ENCODE measurements around the gene CERS6. TPM values are rescaled to one million over a fixed set of nuclear protein-coding genes. Genes with fewer than 3 reads are reported as not detected.

The CERS6 gene
- total RNA-seq, 4 donors from 2014 or later: 17.6 to 31.1 (median 24.1) TPM

DNA sequence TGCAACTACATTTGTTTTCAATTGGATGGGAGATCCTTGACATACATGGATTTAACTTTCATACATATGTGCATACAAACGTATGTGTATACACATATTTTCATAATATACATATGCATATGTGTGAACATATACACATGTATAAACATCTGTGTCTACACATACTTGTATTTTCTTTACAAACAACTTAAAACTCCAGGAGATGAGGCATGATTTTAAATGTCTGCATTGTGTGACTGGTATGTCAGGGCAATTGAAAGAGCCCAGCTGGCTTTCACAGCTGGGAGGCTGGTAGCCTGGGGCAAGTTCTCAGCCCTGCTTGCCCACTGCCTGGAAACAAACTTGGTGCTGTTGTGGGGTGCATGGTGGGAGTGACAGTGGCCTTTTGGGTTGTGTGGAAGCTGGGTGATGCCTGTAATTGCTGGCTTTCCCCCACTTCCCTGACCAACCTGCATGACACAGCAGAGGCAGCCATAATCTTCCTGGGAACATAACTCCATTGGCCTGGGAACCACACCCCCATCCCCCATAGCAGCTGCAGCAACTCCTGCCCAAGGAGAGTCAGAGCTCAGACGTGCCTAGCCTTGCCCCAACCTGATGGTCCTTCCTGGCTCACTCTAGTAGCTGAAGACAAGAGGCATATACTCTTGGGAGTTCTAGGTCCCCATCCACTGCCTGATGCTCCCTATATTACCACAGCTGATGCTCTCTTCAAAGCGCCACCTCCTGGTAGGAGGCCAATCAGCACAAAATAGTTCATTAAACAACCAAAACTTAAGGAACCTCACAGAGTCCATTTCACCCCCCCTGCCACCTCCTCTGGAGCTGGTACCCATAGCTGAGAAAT lies 158.3 kb downstream of the CERS6 start:
- Histone ChIP-seq H3K4me3 (no peak overlapping the region), H3K27me3 (no peaks in the 10 kb centered on the region), H3K9me3 (no peaks in the 10 kb centered on the region), H3K27ac (no peak overlapping the region), H3K4me1 (peaks cover 0 to 26% (median 6%) of the 10 kb centered on the region in 3 donors), H3K36me3 (no peaks in the 10 kb centered on the region)
- no peak for DNase-seq
- TF ChIP-seq POLR2A (IDR thresholded peaks at IDR 0.05): no peak
- TF ChIP-seq, protein P1, sequence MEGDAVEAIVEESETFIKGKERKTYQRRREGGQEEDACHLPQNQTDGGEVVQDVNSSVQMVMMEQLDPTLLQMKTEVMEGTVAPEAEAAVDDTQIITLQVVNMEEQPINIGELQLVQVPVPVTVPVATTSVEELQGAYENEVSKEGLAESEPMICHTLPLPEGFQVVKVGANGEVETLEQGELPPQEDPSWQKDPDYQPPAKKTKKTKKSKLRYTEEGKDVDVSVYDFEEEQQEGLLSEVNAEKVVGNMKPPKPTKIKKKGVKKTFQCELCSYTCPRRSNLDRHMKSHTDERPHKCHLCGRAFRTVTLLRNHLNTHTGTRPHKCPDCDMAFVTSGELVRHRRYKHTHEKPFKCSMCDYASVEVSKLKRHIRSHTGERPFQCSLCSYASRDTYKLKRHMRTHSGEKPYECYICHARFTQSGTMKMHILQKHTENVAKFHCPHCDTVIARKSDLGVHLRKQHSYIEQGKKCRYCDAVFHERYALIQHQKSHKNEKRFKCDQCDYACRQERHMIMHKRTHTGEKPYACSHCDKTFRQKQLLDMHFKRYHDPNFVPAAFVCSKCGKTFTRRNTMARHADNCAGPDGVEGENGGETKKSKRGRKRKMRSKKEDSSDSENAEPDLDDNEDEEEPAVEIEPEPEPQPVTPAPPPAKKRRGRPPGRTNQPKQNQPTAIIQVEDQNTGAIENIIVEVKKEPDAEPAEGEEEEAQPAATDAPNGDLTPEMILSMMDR (IDR thresholded peaks at IDR 0.05): peak in 2 of 6 experiments; percentile 13 to 47
- 0% methylated on average over 1 of the region's 3 CpGs for WGBS, 2 donors
- intact Hi-C loops (cut with DNase I): no loop called here

DNA sequence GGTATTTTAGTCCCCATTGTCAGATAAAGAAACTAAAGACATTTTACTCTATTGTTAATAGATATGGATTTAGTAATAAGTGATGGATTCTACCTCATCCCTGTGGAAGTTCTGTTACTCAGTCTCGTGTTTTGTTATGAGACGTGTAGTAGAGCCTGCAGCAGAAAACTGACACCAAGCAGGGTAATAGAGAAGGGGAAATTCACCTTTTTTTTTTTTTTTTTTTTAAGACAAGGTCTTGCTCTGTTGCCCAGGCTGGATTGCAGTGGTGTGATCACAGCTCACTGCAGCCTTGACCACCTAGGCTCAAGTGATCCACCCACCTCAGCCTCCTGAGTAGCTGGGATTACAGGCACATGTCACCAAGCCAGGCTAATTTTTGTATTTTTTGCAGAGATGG lies 164.5 kb downstream of the CERS6 start:
- WGBS, 2 donors: 89 to 94% methylated on average over 2 of the region's 2 CpGs
- H3K27me3 ChIP-seq: no peaks in the 10 kb centered on the region
- intact Hi-C loops (cut with DNase I): no loop called here
- H3K4me3 ChIP-seq: no peak overlapping the region
- no peaks in the 10 kb centered on the region for H3K9me3 ChIP-seq
- TF ChIP-seq, protein P1 (IDR thresholded peaks at IDR 0.05): no peak
- TF ChIP-seq POLR2A (IDR thresholded peaks at IDR 0.05): no peak
- H3K4me1 ChIP-seq: no peaks in the 10 kb centered on the region
- H3K27ac ChIP-seq: no peak overlapping the region
- H3K36me3 ChIP-seq: no peaks in the 10 kb centered on the region
- DNase-seq: no peak

DNA sequence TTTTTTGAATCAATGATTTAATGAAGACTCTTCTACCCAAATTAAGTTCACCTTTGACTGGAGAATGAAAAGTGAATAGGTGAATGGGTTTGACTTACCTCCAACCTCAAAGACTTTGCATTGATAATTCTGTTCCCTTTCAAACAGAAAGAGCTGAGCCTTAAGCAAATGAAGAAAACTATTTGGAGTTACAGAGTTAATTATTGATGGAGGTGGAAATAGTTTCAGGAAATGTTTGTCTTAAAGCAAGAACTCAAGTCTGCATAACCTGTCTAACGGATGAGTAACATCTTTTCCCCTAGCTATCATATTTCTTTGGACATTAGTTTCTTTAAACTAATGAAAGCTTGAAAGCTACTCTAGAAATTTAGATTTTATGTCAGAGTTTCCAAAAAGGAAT lies 166.5 kb downstream of the CERS6 start:
- no peak overlapping the region for H3K4me3 ChIP-seq
- H3K27me3 ChIP-seq: no peaks in the 10 kb centered on the region
- intact Hi-C loops (cut with DNase I): no loop called here
- DNase-seq: no peak
- no peaks in the 10 kb centered on the region for H3K36me3 ChIP-seq
- no peaks in the 10 kb centered on the region for H3K9me3 ChIP-seq
- WGBS, 2 donors: 68 to 74% methylated on average over 1 of the region's 1 CpG
- H3K4me1 ChIP-seq: peaks cover 0 to 4% (median 0%) of the 10 kb centered on the region in 3 donors
- no peak overlapping the region for H3K27ac ChIP-seq
- TF ChIP-seq, protein P1 (IDR thresholded peaks at IDR 0.05): no peak
- TF ChIP-seq POLR2A (IDR thresholded peaks at IDR 0.05): no peak

DNA sequence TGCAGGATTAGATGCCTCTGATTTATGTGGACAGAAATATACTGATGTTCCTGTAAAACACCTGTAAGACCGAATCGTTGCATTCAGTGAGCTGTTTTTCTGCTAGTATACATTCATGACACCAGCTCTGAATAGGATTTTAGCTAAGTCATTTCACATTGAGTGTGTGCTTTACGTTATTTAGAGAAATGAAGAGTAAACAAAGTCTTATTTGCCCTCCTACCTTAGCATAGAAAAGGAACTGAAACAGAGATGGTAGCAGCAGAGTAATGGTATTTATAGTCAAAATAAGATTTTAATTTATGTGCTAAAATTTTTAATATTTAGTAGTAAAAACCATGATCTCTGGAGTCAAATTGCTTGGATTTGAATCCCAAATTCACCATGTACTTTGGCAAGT lies 168.0 kb downstream of the CERS6 start:
- no peak overlapping the region for H3K4me3 ChIP-seq
- no peak for TF ChIP-seq POLR2A (IDR thresholded peaks at IDR 0.05)
- TF ChIP-seq, protein P1 (IDR thresholded peaks at IDR 0.05): no peak
- no peaks in the 10 kb centered on the region for H3K27me3 ChIP-seq
- 86 to 90% methylated on average over 3 of the region's 3 CpGs for WGBS, 2 donors
- intact Hi-C loops (cut with DNase I): no loop called here
- no peak overlapping the region for H3K27ac ChIP-seq
- DNase-seq: no peak
- no peaks in the 10 kb centered on the region for H3K9me3 ChIP-seq
- H3K4me1 ChIP-seq: peaks cover 0 to 4% (median 0%) of the 10 kb centered on the region in 3 donors
- H3K36me3 ChIP-seq: no peaks in the 10 kb centered on the region

DNA sequence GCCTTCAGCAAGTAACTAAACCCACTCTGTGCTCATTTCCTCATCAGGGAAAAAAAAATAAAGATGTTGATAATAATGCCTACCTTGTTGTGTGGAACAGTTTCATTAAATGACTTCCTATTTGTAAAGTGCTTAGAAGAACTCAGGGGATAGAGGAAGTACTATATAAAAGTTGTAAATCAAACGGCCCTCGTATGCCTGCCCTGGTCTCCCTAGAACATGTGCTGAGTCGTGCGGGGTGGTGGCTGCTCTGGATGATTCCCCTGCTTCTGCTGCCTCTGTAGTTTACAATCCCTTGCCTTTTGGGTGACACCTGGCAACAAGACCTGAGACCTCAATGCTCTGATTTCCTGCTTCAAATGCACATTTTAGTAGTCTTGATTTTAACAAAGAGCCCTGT lies 170.0 kb downstream of the CERS6 start:
- Histone ChIP-seq H3K27me3 (no peaks in the 10 kb centered on the region), H3K27ac (peak overlapping the region in 2 of 4 donors; percentile 22), H3K4me3 (no peak overlapping the region), H3K4me1 (peaks cover 0 to 4% (median 0%) of the 10 kb centered on the region in 3 donors), H3K36me3 (no peaks in the 10 kb centered on the region), H3K9me3 (no peaks in the 10 kb centered on the region)
- TF ChIP-seq, protein P1 (IDR thresholded peaks at IDR 0.05): no peak
- TF ChIP-seq POLR2A (IDR thresholded peaks at IDR 0.05): no peak
- DNase-seq: no peak
- intact Hi-C loops (cut with DNase I): no loop called here
- 55 to 59% methylated on average over 4 of the region's 4 CpGs for WGBS, 2 donors

Measured in esophagus squamous epithelium (tissue), 5 donors.